Right atrium auricular region (tissue), 2 donors: ENCODE results near the gene SLC40A1. TPM values are rescaled to one million over a fixed set of nuclear protein-coding genes. Genes with fewer than 3 reads are reported as not detected.

Source experiments
- DNase-seq: peaks from one replicate; pipeline ENCODE4 v3.0.0-alpha.2; 2019; ENCODE audit warnings: low spot score
- H3K27ac ChIP-seq, 2 donors: fragments of 200-600 bp; sonication (generic); 1 replicate in 1 of 2; 2 replicates in 1 of 2; pipeline ENCODE4 v1.5.1; 2016 to 2019
- H3K27me3 ChIP-seq, 2 donors: fragments of 200-600 bp; sonication (generic); one replicate each; pipeline versions ENCODE4 v1.5.1 to v1.6.0; 2017 to 2019
- H3K36me3 ChIP-seq: fragments of 200-600 bp; sonication (generic); one replicate; pipeline ENCODE4 v1.5.1; 2016
- H3K4me1 ChIP-seq, 2 donors: fragments of 200-600 bp; sonication (generic); one replicate each; pipeline versions ENCODE4 v1.5.1 to v1.6.0; 2017 to 2019
- H3K4me3 ChIP-seq, 2 donors: fragments of 200-600 bp; sonication (generic); 1 replicate in 1 of 2; 2 replicates in 1 of 2; pipeline ENCODE4 v1.5.1; 2017 to 2019; ENCODE audit warnings: mild to moderate bottlenecking in 1 of 2, moderate library complexity in 1 of 2
- H3K9me3 ChIP-seq, 2 donors: fragments of 200-600 bp; sonication (generic); one replicate each; pipeline ENCODE4 v1.5.1; 2019
- CTCF ChIP-seq, 2 donors: fragments of 200-600 bp; sonication (generic); IDR thresholded peaks; one replicate each; pipeline ENCODE4 v1.5.1; 2019; ENCODE audit warnings: antibody characterized with exemption in 2 of 2
- total RNA-seq, 2 donors: library from RNA; depleted of rRNA; stranded (reverse); fragments of >200 nt; gene quantifications; one replicate each; pipeline ENCODE4 v1.1.0, GENCODE V29; 2016

SLC40A1 gene
- total RNA-seq, 2 donors from 2014 or later, result 57.7 to 132 TPM

GRCh38 chr2:189580241-189580651 lies 340 bp downstream of the SLC40A1 start:
- peaks cover 0 to 55% of the 10 kb centered on the region in 2 donors for H3K4me1 ChIP-seq
- DNase-seq, result no peak
- TF ChIP-seq CTCF (IDR thresholded peaks at IDR 0.05), result no peak
- peaks cover 2% of the 10 kb centered on the region for H3K36me3 ChIP-seq
- peak overlapping the region; percentile 90 to 98 for H3K27ac ChIP-seq
- H3K4me3 ChIP-seq, result peak overlapping the region; percentile 61 to 71
- no peaks in the 10 kb centered on the region for H3K27me3 ChIP-seq
- no peaks in the 10 kb centered on the region for H3K9me3 ChIP-seq

GRCh38 chr2:189579585-189580186 lies 900 bp downstream of the SLC40A1 start:
- Histone ChIP-seq H3K27ac (peak overlapping the region; percentile 90 to 98), H3K27me3 (no peaks in the 10 kb centered on the region), H3K36me3 (peaks cover 8% of the 10 kb centered on the region), H3K4me1 (peaks cover 0 to 61% of the 10 kb centered on the region in 2 donors), H3K4me3 (peak overlapping the region; percentile 61 to 71), H3K9me3 (no peaks in the 10 kb centered on the region)
- DNase-seq, result no peak
- no peak for TF ChIP-seq CTCF (IDR thresholded peaks at IDR 0.05)

- Histone ChIP-seq H3K27me3 (no peaks in the 10 kb centered on the region), H3K4me1 (peaks cover 0 to 67% of the 10 kb centered on the region in 2 donors), H3K9me3 (no peaks in the 10 kb centered on the region), H3K27ac (no peak overlapping the region), H3K36me3 (peaks cover 18% of the 10 kb centered on the region), H3K4me3 (peak overlapping the region; percentile 61 to 71)
- no peak for DNase-seq
- TF ChIP-seq CTCF (IDR thresholded peaks at IDR 0.05), result no peak
Measured at GRCh38 chr2:189578272-189578950, 2.2 kb downstream of the SLC40A1 start.

- Histone ChIP-seq H3K27ac (peak overlapping the region; percentile 10 to 25), H3K4me1 (peaks cover 0 to 68% of the 10 kb centered on the region in 2 donors), H3K4me3 (no peak overlapping the region), H3K36me3 (peaks cover 29% of the 10 kb centered on the region), H3K27me3 (no peaks in the 10 kb centered on the region), H3K9me3 (no peaks in the 10 kb centered on the region)
- TF ChIP-seq CTCF (IDR thresholded peaks at IDR 0.05), result no peak
- no peak for DNase-seq
Measured at GRCh38 chr2:189577121-189577520, 3.5 kb downstream of the SLC40A1 start.

GRCh38 chr2:189576396-189576795 lies 4.2 kb downstream of the SLC40A1 start:
- Histone ChIP-seq H3K4me1 (peaks cover 0 to 61% of the 10 kb centered on the region in 2 donors), H3K27me3 (no peaks in the 10 kb centered on the region)

More at GRCh38 chr2:189576396-189576795, 4.2 kb downstream of the SLC40A1 start:
- no peak for TF ChIP-seq CTCF (IDR thresholded peaks at IDR 0.05)
- DNase-seq, result no peak
- no peak overlapping the region for H3K4me3 ChIP-seq
- no peaks in the 10 kb centered on the region for H3K9me3 ChIP-seq
- H3K36me3 ChIP-seq, result peaks cover 37% of the 10 kb centered on the region
- peak overlapping the region; percentile 10 to 57 for H3K27ac ChIP-seq
